HCT116 (cell line): ENCODE data around the gene EIPR1.

Experiments used
- CBX3 ChIP-seq: IDR thresholded peaks from 2 replicates; pipeline ENCODE4 v1.6.1; 2012; ENCODE audit warnings: low read depth
- CEBPB ChIP-seq: IDR thresholded peaks from 2 replicates; pipeline ENCODE4 v1.6.1; 2012; ENCODE audit warnings: low read depth
- CTCF ChIP-seq, 3 experiments: fragments of 200-600 bp in 1 of 3; sonication (generic) in 1 of 3; IDR thresholded peaks in 2 of 3; conservative IDR thresholded peaks in 1 of 3; 2 replicates each; pipeline ENCODE4 v1.5.1; 2012 to 2017; ENCODE audit warnings: low read depth in 2 of 3, low read length in 2 of 3, antibody characterized with exemption in 1 of 3, borderline replicate concordance in 1 of 3, control low read depth in 1 of 3, mild to moderate bottlenecking in 1 of 3, mixed read lengths in 1 of 3, mixed run types in 1 of 3, moderate library complexity in 1 of 3; ENCODE audit not compliant: insufficient read depth in 1 of 3
- EGR1 ChIP-seq: IDR thresholded peaks from 2 replicates; pipeline ENCODE4 v1.6.1; 2012; ENCODE audit warnings: low read depth
- EZH2phosphoT487 ChIP-seq: fragments of 200-600 bp; IDR thresholded peaks from 2 replicates; pipeline ENCODE4 v1.6.1; 2018; ENCODE audit warnings: antibody characterized with exemption, borderline replicate concordance
- JUND ChIP-seq: IDR thresholded peaks from 2 replicates; pipeline ENCODE4 v1.6.1; 2012
- MAX ChIP-seq: IDR thresholded peaks from 2 replicates; pipeline ENCODE4 v1.6.1; 2012
- POLR2A ChIP-seq: IDR thresholded peaks from 2 replicates; pipeline ENCODE4 v1.7.0; 2011; ENCODE audit warnings: borderline replicate concordance; ENCODE audit not compliant: insufficient read depth, insufficient read length; ENCODE audit errors: extremely low read depth
- POLR2AphosphoS5 ChIP-seq: IDR thresholded peaks from 2 replicates; pipeline ENCODE4 v1.6.1; 2011; ENCODE audit warnings: mild to moderate bottlenecking, low read depth, low read length, moderate library complexity

GRCh38 chr2:3280683-3281520, 96.7 kb downstream of the EIPR1 start:
- TF ChIP-seq CTCF (IDR thresholded peaks at IDR 0.05 in 2 of 3, conservative IDR thresholded peaks at IDR 0.05 in 1 of 3; ENCODE audit: borderline replicate concordance in 1 of 3, insufficient read depth in 1 of 3, low read depth in 2 of 3, low read length in 2 of 3): no peak
- no peak for TF ChIP-seq MAX
- TF ChIP-seq CBX3: no peak
- TF ChIP-seq EGR1: no peak
- no peak for TF ChIP-seq POLR2AphosphoS5
- no peak for TF ChIP-seq JUND
- TF ChIP-seq CEBPB: no peak
- TF ChIP-seq POLR2A: no peak
- no peak for TF ChIP-seq EZH2phosphoT487
